Medulla oblongata (tissue), 1 donor: ENCODE results near the gene STUB1.

Experiments
- DNase-seq: peaks from one replicate; pipeline ENCODE4 v3.0.0-alpha.2; 2015; ENCODE audit errors: extremely low spot score

The STUB1 gene

DNA sequence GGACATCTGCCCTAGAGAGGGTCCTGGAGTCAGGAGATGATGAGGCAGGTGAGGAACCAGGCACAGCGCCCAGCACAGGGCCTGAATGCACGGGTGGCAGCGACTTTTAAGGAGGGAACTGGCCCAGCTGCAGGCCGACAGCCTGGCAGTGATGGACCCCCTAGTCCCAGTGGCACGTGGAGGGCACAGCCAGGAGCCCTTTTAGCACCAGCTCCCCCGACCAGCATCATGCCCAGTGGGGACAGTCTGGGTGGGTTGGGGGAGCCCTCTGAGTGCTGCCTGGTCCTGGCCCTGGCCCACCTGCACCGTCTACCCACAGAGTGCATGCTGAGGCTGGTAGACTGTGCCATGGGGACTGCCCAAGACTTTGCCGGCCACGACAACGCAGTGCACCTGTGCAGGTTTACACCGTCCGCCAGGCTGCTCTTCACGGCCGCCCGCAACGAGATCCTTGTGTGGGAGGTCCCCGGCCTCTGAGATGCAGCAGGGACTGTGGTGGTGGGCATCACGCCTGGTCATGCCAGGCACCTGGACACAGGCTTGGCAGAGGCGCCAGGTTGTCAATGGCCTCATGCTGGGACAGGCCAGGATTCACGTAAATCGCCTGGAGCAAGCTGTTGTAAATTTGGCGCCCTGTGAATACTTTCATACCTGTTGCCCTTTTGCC lies 13.0 kb upstream of the STUB1 start:
- no peak for DNase-seq

DNA sequence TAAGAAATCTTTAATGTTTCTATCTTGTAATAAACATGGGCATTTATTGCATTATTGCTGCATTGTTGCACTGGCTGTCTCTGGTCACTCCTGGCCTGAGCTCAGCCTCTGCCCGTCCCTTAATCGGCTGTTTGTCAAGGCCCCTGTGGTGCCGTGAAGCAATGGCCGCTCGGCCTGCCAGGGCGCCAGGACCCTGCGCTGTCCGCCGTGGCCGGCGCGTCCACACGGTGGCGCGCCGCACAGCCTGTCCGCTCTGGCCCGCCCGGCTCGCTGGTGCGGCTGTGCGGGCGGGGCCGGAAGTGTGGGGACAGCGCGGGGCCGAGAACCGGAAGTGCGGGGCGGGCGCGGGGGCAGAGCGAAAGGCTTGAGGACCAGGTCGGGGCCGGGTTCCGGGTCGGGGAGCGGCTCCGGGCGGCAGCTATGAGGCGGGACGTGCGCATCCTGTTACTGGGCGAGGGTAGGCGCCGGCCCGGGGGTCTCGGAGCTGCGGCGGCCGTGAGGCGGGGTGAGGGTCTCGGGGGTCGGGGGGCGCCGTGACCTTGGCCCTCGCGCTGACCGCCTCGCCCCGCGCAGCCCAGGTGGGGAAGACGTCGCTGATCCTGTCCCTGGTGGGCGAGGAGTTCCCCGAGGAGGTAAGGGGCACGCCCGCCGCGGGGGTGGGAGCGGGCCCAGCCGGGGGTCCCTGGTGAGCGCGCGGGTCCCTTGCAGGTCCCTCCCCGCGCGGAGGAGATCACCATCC lies 12.3 kb upstream of the STUB1 start, which contains the start of gene RHOT2:
RHOT2 (plus strand) TSS at position 353 of the 739 bp plus-strand sequence; CDS start at position 421, 68 bp downstream.
- DNase-seq = peak; percentile 93

GRCh38 chr16:668519-669171 lies 11.6 kb upstream of the STUB1 start:
- DNase-seq = no peak

DNA sequence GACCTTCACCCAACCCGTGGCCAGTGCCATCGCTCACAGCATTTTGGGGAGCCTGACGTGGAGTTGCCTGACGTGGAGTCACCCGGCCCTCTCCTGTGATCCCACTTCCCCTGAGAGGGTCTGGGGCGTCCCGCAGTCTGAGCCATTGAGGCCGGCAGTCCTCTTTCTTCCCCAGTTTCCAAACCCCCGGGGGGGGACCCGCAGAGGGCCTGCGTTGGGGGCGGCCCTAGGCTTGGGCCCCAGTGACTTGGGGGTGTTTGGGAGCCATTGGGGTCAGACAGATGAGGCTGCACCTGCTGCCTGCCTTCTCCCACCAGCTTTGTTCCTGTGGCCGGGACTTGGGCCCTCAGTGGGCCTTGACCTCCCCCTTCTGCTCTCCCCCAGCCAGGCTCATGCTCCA lies 10.5 kb upstream of the STUB1 start:
- DNase-seq = no peak

DNA sequence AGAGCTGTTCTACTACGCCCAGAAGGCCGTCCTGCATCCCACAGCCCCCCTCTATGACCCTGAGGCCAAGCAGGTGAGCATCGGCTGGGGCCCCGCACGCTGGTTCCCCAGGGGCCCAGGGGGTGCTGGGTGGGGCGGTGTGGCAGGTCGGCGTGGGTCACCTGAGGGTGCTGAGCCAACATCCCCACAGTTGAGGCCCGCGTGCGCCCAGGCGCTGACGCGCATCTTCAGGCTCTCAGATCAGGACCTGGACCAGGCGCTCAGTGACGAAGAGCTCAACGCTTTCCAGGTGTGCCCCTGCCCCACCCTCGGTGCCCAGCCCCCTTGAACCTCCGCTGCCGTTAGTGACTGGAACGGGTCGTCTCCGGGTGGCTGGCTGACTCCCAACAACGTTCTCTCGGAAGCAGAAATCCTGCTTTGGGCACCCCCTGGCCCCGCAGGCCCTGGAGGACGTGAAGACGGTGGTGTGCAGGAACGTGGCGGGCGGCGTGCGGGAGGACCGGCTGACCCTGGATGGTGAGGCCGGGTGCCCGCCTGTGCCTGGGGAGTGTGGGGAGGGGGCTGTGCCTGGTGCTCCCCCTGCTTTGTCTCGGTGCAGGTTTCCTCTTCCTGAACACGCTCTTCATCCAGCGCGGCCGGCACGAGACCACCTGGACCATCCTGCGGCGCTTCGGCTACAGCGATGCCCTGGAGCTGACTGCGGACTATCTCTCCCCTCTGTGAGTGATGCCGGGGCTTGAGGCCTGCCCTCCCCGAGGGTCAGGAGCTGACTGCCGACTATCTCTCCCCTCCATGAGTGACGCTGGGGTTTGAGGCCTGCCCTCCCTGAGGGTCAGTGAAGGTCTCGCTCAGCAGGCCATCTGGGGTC lies 9.5 kb upstream of the STUB1 start:
- no peak for DNase-seq

- DNase-seq = no peak
Observed at GRCh38 chr16:671353-672131, 8.7 kb upstream of the STUB1 start.

GRCh38 chr16:672371-672770 lies 7.8 kb upstream of the STUB1 start:
- DNase-seq = no peak

DNA sequence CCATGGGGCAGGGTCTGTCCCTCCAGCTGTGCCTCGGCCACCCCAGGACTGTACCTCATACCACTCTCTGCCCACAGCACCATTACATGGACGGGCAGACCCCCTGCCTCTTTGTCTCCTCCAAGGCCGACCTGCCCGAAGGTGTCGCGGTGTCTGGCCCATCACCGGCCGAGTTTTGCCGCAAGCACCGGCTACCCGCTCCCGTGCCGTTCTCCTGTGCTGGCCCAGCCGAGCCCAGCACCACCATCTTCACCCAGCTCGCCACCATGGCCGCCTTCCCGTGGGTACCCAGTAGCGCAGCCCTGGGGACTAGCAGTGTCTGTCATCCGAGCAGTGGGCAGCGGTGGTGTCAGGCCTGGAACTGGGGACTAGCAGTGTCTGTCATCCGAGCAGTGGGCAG lies 7.4 kb upstream of the STUB1 start:
- no peak for DNase-seq

- DNase-seq = no peak
Observed at GRCh38 chr16:673399-673991, 6.7 kb upstream of the STUB1 start.

GRCh38 chr16:674214-674881 lies 5.9 kb upstream of the STUB1 start:
- DNase-seq = no peak

GRCh38 chr16:674968-675883 lies 5.0 kb upstream of the STUB1 start, which contains the start of gene RHBDL1:
TSS of gene RHBDL1 (plus strand) at chr16:675671. CDS start at chr16:675791, 120 bp downstream.
- DNase-seq = peak; percentile 19

DNA sequence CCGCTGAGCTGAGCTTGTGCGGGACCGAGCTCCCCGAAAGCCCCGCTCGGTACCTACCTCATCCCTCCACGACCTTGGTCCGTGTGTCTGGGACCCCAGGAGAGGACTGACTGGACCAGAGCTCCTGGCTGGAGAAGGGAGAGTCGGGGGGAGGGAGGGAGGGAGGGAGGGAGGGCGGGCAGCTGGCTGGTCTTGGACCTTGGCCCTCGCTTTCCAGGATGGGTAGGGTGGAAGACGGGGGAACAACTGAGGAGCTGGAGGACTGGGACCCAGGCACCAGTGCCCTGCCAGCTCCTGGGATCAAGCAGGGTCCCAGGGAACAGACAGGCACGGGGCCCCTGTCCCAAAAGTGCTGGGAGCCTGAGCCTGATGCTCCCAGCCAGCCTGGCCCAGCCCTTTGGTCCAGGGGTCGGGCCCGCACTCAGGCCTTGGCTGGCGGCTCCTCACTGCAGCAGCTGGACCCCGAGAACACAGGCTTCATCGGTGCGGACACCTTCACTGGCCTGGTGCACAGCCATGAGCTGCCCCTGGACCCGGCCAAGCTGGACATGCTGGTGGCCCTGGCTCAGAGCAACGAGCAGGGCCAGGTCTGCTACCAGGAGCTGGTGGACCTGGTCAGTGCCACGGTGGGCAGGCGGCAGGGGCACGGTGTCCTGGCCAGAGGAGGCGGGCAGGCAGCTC lies 4.2 kb upstream of the STUB1 start:
- DNase-seq = no peak

DNA sequence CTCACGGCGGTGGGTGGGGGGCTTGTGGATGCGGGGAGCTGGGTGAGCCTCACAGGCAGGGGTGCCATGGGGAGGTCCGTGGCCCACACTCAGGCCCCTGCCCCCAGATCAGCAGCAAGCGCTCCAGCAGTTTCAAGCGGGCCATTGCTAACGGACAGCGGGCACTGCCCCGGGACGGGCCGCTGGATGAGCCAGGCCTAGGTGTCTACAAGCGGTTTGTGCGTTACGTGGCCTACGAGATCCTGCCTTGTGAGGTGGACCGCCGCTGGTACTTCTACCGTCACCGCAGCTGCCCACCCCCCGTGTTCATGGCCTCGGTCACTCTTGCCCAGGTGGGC lies 3.7 kb upstream of the STUB1 start:
- DNase-seq = no peak

GRCh38 chr16:676913-677312 lies 3.3 kb upstream of the STUB1 start:
- DNase-seq = no peak

DNA sequence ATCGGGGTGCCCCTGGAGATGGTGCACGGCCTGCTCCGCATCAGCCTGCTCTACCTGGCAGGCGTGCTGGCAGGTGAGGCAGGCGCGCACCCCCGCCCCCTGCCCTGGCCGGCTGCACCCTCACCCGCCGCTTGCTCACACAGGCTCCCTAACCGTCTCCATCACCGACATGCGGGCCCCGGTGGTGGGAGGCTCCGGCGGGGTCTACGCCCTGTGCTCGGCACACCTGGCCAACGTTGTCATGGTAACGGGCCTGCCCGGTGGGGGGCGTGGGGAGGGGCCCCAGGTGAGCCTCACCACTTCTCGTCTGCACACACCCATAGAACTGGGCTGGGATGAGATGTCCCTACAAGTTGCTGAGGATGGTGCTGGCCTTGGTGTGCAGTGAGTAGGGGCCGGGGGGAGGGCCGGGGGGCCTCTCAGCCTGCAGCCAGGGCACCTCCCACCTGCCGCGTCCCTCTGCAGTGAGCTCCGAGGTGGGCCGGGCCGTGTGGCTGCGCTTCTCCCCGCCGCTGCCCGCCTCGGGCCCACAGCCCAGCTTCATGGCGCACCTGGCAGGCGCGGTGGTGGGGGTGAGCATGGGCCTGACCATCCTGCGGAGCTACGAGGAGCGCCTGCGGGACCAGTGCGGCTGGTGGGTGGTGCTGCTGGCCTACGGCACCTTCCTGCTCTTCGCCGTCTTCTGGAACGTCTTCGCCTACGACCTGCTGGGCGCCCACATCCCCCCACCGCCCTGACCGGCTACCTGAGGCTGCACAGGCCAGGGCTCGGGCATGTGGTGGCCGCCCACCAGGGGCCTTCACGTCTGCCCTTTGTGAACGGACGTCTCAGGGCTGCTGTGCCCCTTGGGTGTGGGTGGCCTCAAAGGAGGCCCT lies 2.7 kb upstream of the STUB1 start:
- no peak for DNase-seq

DNA sequence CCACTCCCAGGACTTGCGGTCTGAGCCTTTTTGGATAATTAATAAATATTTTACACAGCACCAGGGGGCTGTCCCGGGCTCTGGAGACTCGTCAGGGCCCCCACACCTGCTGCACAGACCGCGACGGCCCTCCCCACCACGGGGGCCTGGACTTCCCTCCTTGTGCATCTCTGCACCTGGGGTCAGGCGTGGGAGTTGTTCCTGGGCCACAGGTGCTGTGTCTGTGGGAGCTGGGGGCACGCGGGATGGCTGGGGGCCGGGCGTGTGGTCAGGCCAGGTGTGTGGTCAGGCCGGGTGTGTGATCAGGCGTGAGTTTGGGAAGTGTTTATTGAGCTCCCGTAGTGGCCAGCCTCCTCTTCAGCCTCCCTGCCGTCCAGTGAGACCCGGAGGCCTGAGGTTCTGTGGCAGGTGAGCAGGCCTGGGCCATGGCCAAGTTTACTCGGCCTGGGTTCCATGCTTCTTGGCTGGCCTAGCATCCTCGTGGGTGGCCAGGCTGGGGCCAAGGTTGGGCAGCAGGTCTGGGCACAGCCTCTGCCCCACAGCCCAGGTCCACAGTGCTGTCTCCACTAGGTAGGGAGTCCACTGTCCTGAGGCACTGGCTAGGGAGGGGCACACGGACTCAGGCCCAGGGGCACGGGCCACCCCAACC lies 1.9 kb upstream of the STUB1 start:
- no peak for DNase-seq
